Fibroblast of lung (primary cell): ENCODE data around the gene RCAN1. TPM values are rescaled to one million over a fixed set of nuclear protein-coding genes. Genes with fewer than 3 reads are reported as not detected.
"Not testable (repeated sequence)": the region's sequence is repeated elsewhere in the genome, so short reads cannot be mapped to it uniquely, and the experiment has no call there.

ENCODE experiments used
- DNase-seq, 2 donors: peaks; one replicate each; pipeline versions ENCODE4 v3.0.0 to v3.0.0-alpha.2; 2010; ENCODE audit warnings: low read depth in 2 of 2
- H2AFZ ChIP-seq: 2 replicates; pipeline ENCODE4 v1.5.1; 2012; ENCODE audit warnings: low read length, control low read depth, inconsistent platforms
- H3K27ac ChIP-seq: 2 replicates; pipeline ENCODE4 v1.5.1; 2011; ENCODE audit warnings: low read length, control low read depth; ENCODE audit not compliant: insufficient read depth
- H3K27me3 ChIP-seq: 2 replicates; pipeline ENCODE4 v1.5.1; 2011; ENCODE audit warnings: mild to moderate bottlenecking, low read length; ENCODE audit not compliant: control insufficient read depth, insufficient read depth
- H3K36me3 ChIP-seq: 2 replicates; pipeline ENCODE4 v1.5.1; 2011; ENCODE audit warnings: low read length; ENCODE audit not compliant: control insufficient read depth, insufficient read depth
- H3K4me1 ChIP-seq: 2 replicates; pipeline ENCODE4 v1.5.1; 2011; ENCODE audit warnings: low read length; ENCODE audit not compliant: control insufficient read depth, insufficient read depth; ENCODE audit errors: extremely low read depth
- H3K4me2 ChIP-seq: 2 replicates; pipeline ENCODE4 v1.5.1; 2011; ENCODE audit warnings: low read length, control low read depth; ENCODE audit not compliant: insufficient read depth; ENCODE audit errors: extremely low read depth
- H3K4me3 ChIP-seq, 4 experiments: fragments of 200-600 bp in 1 of 4; sonication (generic) in 1 of 4; replicated peaks in 1 of 4; 2 replicates each; pipeline ENCODE4 v1.5.1; 2011 to 2016; ENCODE audit warnings: low read length in 4 of 4, low read depth in 3 of 4, mild to moderate bottlenecking in 3 of 4, control low read depth in 2 of 4, inconsistent platforms in 1 of 4, mixed read lengths in 1 of 4; ENCODE audit not compliant: insufficient read depth in 1 of 4; ENCODE audit errors: control extremely low read depth in 1 of 4
- H3K79me2 ChIP-seq: 2 replicates; pipeline ENCODE4 v1.5.1; 2012; ENCODE audit warnings: mild to moderate bottlenecking, low read length, inconsistent platforms; ENCODE audit not compliant: control insufficient read depth, insufficient read depth
- H3K9ac ChIP-seq: 2 replicates; pipeline ENCODE4 v1.5.1; 2011; ENCODE audit warnings: mild to moderate bottlenecking, low read length, control low read depth; ENCODE audit not compliant: insufficient read depth
- H3K9me3 ChIP-seq: 2 replicates; pipeline ENCODE4 v1.5.1; 2012; ENCODE audit warnings: low read depth, low read length; ENCODE audit not compliant: control insufficient read depth, insufficient read depth
- H4K20me1 ChIP-seq: 2 replicates; pipeline ENCODE4 v1.5.1; 2011; ENCODE audit warnings: low read length; ENCODE audit not compliant: control insufficient read depth, insufficient read depth; ENCODE audit errors: extremely low read depth
- CTCF ChIP-seq, 2 donors: IDR thresholded peaks in 1 of 2; conservative IDR thresholded peaks in 1 of 2; 1 replicate in 1 of 2; 2 replicates in 1 of 2; pipeline ENCODE4 v1.5.1; 2011 to 2012; ENCODE audit warnings: low read length in 2 of 2, control low read depth in 1 of 2, inconsistent platforms in 1 of 2, low read depth in 1 of 2, mild to moderate bottlenecking in 1 of 2
- EZH2 ChIP-seq: IDR thresholded peaks from 2 replicates; pipeline ENCODE4 v1.5.1; 2012; ENCODE audit warnings: low read length, control low read depth, mild to moderate bottlenecking; ENCODE audit errors: missing control alignments
- polyA plus RNA-seq, 2 donors: library from polyadenylated mRNA; depleted of rRNA in 1 of 2; stranded (reverse) in 1 of 2; unstranded in 1 of 2; fragments of >200 nt; gene quantifications; 2 replicates each; pipeline ENCODE4 v1.2.1, GENCODE V29; 2011 to 2012; ENCODE audit warnings: missing spikeins in 1 of 2
- total RNA-seq: library from RNA; depleted of rRNA; stranded (reverse); fragments of >200 nt; gene quantifications from 2 replicates; pipeline ENCODE4 v1.2.1, GENCODE V29; 2014

The RCAN1 gene
- total and polyA plus RNA-seq, 2 donors (not counting 1 experiment from before 2014, with no cell fraction given), result 94.8 to 259 TPM

GRCh38 chr21:34559089-34559631, 55.8 kb downstream of the RCAN1 start:
- H3K79me2 ChIP-seq, result no peaks in the 10 kb centered on the region
- H4K20me1 ChIP-seq, result no peaks in the 10 kb centered on the region
- no peak overlapping the region for H2AFZ ChIP-seq
- H3K4me1 ChIP-seq, result no peaks in the 10 kb centered on the region
- no peaks in the 10 kb centered on the region for H3K36me3 ChIP-seq
- H3K27me3 ChIP-seq, result no peaks in the 10 kb centered on the region
- TF ChIP-seq CTCF (conservative IDR thresholded peaks at IDR 0.05 in 1 of 2, IDR thresholded peaks at IDR 0.05 in 1 of 2; ENCODE audit: low read depth in 1 of 2, low read length in 2 of 2), result no peak
- TF ChIP-seq EZH2, result no peak
- no peak overlapping the region for H3K27ac ChIP-seq
- H3K9ac ChIP-seq, result no peak overlapping the region
- DNase-seq, result peak in 1 of 2 donors; percentile 90
- no peaks in the 10 kb centered on the region for H3K9me3 ChIP-seq
- no peak overlapping the region for H3K4me3 ChIP-seq
- no peak overlapping the region for H3K4me2 ChIP-seq

GRCh38 chr21:34558166-34558565, 56.7 kb downstream of the RCAN1 start:
- H3K4me3 ChIP-seq, result no peak overlapping the region
- H3K27me3 ChIP-seq, result no peaks in the 10 kb centered on the region
- no peak overlapping the region for H3K9ac ChIP-seq
- DNase-seq, result no peak
- TF ChIP-seq EZH2, result no peak
- no peak for TF ChIP-seq CTCF (conservative IDR thresholded peaks at IDR 0.05 in 1 of 2, IDR thresholded peaks at IDR 0.05 in 1 of 2; ENCODE audit: low read depth in 1 of 2, low read length in 2 of 2)
- H4K20me1 ChIP-seq, result no peaks in the 10 kb centered on the region
- H3K4me2 ChIP-seq, result no peak overlapping the region
- H3K36me3 ChIP-seq, result no peaks in the 10 kb centered on the region
- H3K9me3 ChIP-seq, result no peaks in the 10 kb centered on the region
- no peak overlapping the region for H2AFZ ChIP-seq
- peaks cover 3% of the 10 kb centered on the region for H3K4me1 ChIP-seq
- H3K27ac ChIP-seq, result no peak overlapping the region
- H3K79me2 ChIP-seq, result no peaks in the 10 kb centered on the region

- TF ChIP-seq EZH2 (no peak), CTCF (conservative IDR thresholded peaks at IDR 0.05 in 1 of 2, IDR thresholded peaks at IDR 0.05 in 1 of 2; ENCODE audit: low read depth in 1 of 2, low read length in 2 of 2) (no peak)
Observed at GRCh38 chr21:34557261-34557660, 57.7 kb downstream of the RCAN1 start.

GRCh38 chr21:34554670-34555069, 60.2 kb downstream of the RCAN1 start:
- H3K36me3 ChIP-seq, H3K9me3 ChIP-seq, H2AFZ ChIP-seq, DNase-seq, H4K20me1 ChIP-seq, H3K27me3 ChIP-seq, H3K4me1 ChIP-seq, H3K79me2 ChIP-seq, H3K4me3 ChIP-seq, H3K27ac ChIP-seq, H3K9ac ChIP-seq, H3K4me2 ChIP-seq: not testable (repeated sequence)

More at GRCh38 chr21:34557261-34557660, 57.7 kb downstream of the RCAN1 start:
- Histone ChIP-seq H3K36me3 (no peaks in the 10 kb centered on the region), H3K27ac (no peak overlapping the region), H3K4me3 (no peak overlapping the region), H3K27me3 (no peaks in the 10 kb centered on the region), H4K20me1 (no peaks in the 10 kb centered on the region), H3K9me3 (no peaks in the 10 kb centered on the region), H3K9ac (no peak overlapping the region), H3K79me2 (no peaks in the 10 kb centered on the region), H3K4me1 (peaks cover 6% of the 10 kb centered on the region), H2AFZ (no peak overlapping the region), H3K4me2 (no peak overlapping the region)
- no peak for DNase-seq
